HUES6 (cell line): ENCODE measurements around the gene IFFO2.

ENCODE experiments used
- H3K27ac ChIP-seq: 2 replicates; pipeline ENCODE4 v1.7.0; 2013; ENCODE audit warnings: low read depth, mild to moderate bottlenecking, low read length, inconsistent platforms
- H3K27me3 ChIP-seq: 2 replicates; pipeline ENCODE4 v1.6.1; 2013; ENCODE audit warnings: low read length; ENCODE audit not compliant: control insufficient read depth, insufficient read depth
- H3K36me3 ChIP-seq: 2 replicates; pipeline ENCODE4 v1.6.1; 2013; ENCODE audit warnings: low read length; ENCODE audit not compliant: control insufficient read depth, insufficient read depth
- H3K4me1 ChIP-seq: 2 replicates; pipeline ENCODE4 v1.6.1; 2013; ENCODE audit warnings: low read length; ENCODE audit not compliant: control insufficient read depth, insufficient read depth
- H3K4me3 ChIP-seq: 2 replicates; pipeline ENCODE4 v1.5.1; 2013; ENCODE audit warnings: low read depth, low read length
- H3K9ac ChIP-seq: one replicate; pipeline ENCODE4 v1.6.1; 2013; ENCODE audit warnings: mild to moderate bottlenecking, low read length
- H3K9me3 ChIP-seq: 2 replicates; pipeline ENCODE4 v1.6.1; 2013; ENCODE audit warnings: low read depth, low read length; ENCODE audit not compliant: control insufficient read depth, insufficient read depth

Gene IFFO2

DNA sequence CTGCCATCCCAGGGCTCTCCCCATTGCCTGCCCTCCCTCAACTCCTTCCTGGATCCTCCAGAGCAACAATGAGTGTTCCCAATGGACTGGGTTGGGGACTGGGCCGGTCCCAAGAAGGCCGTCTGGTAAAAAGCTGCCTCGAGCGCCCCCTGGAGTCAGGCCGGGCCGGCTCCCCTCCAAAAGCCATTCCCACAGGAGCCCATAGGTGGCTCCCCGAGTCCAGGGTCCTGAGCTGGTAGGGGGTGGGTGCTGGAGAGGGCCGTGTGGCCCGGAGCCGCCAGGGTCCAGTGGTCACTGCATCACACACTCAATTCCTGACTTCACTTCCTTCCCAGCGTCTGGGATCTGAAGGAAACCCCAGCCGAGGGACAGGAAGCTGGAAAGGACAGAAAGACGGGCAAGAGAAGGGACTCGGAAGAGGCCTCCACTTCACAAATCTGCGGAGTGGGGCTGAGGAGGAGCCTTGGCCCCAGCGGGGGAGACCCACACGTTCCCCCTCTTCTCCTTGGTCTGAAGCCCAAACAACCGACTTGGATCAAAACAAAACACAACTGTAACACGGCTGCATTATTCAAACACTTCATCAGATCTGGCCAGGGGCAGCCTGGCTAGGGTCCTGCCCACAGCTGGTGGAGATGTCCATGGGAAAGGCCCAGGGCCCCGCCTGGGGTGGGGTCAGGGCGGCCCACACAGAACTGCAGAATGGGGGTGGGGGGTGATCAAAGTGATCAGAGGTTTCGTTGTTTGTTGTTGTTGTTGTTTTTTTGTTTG is 43.2 kb downstream of the IFFO2 start:
- Histone ChIP-seq H3K36me3 (peaks cover 23% of the 10 kb centered on the region), H3K27me3 (no peaks in the 10 kb centered on the region), H3K4me1 (peaks cover 8% of the 10 kb centered on the region; the same call in 1 of the 2 replicates), H3K27ac (no peak overlapping the region), H3K9ac (no peak overlapping the region), H3K9me3 (no peaks in the 10 kb centered on the region), H3K4me3 (no peak overlapping the region)

DNA sequence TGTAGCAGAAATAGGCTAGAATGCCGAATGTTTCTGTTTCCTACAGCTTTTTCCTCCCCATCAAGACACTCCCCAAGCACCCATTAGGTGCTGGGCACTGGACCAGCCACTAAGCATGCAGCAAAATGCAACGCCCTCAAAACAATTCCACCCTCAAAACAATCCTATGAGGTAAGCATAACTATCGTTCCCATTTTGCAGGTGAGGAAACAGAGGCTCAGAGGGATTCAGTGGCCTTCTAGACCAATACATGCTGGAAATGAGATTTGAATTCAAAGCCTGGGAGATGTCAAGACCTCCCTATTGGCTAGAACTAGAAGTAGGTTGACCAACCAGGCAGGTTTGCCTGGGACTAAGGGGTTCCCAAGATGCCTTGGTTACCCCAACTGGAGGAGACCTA is 43.9 kb downstream of the IFFO2 start:
- peaks cover 8% of the 10 kb centered on the region; the same call in 1 of the 2 replicates for H3K4me1 ChIP-seq
- H3K9me3 ChIP-seq, result no peaks in the 10 kb centered on the region
- H3K9ac ChIP-seq, result no peak overlapping the region
- no peak overlapping the region for H3K27ac ChIP-seq
- H3K27me3 ChIP-seq, result no peaks in the 10 kb centered on the region
- H3K4me3 ChIP-seq, result no peak overlapping the region
- H3K36me3 ChIP-seq, result peaks cover 23% of the 10 kb centered on the region

DNA sequence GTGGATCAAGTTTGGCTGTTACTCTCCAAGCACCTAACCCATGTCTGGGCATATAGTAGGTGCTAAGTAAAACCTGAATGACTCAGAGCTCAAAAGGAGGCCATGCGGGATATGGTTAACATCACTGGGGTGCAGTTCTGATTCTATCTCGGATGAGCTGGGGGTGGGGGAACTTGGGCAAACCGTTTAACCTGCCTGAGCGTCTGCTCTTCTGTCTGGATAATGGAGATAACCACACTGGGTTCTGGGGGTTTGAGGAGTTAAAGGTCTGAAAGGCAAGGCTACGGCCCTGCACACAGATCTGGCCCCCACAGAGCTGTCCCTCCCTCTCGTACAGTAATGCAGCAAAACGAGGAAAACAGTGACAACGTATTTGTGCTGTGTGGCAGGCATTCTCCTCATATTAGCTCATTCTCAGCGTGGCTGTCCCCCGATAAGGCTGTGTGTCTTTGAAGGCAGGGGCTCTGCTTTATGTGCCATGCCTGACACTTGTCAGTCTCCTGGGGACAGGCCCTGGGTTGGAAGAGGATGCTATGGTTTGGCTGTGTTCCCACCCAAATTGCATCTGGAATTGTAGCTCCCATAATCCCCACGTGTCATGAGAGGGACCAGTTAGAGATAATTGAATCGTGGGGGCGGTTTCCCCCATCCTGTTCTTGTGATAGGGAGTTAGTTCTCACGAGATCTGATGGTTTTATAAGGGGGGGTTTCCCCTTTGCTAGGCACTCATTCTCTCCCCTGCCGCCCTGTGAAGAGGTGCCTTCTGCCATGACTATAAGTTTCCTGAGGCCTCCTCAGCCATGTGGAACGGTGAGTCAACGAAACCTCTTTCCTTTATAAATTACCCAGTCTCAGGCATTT is 47.3 kb downstream of the IFFO2 start:
- no peaks in the 10 kb centered on the region for H3K9me3 ChIP-seq
- peaks cover 12% of the 10 kb centered on the region; the same call in 1 of the 2 replicates for H3K4me1 ChIP-seq
- H3K4me3 ChIP-seq, result no peak overlapping the region
- peaks cover 21% of the 10 kb centered on the region for H3K36me3 ChIP-seq
- H3K27ac ChIP-seq, result no peak overlapping the region
- H3K9ac ChIP-seq, result no peak overlapping the region
- H3K27me3 ChIP-seq, result no peaks in the 10 kb centered on the region

DNA sequence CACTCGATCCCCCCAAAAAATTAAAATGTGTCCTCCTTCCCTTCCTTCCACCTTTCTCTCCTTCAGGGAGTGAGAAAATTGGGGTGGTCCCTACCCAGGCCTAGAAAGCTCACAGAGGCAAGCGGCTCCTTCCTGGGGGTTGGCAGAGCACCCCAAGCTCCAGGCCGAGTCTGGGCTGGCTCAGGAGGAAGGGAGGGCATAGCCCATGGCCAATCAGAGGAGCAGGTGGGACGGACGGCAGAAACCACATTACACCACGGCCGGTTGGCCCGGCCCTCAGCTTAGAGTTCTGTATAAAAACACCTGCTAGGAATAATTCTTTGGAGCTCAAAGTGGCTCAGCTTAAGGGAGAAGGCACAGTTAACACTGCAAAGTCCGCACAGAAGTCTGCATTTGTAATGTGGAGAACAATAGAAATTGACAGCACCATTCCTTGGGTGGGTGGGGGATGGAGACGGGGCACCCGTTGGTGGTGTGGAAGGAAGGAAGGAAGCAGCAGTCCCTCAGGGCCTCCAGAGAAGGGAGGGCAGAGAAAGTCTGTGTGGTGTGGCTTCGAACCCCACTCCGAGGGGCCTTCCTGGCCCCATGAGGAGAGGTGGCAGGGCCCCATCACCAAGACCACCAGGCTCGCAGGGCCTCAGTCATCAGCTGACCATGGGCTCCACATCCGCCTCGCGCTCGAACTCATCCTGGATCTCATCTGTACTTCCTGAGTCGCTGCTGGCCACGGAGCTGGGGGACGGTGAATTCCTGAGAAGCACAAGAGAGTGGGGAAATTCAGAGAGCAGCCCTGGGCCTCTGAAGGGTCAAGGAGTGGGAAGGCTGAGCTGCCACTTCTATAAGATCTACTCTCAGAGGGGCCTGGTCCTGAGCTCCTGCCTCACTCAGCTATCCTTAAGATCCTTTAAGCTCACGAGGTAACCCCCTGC is 48.3 kb downstream of the IFFO2 start:
- Histone ChIP-seq H3K4me1 (peaks cover 11% of the 10 kb centered on the region), H3K9ac (no peak overlapping the region), H3K27ac (no peak overlapping the region)

DNA sequence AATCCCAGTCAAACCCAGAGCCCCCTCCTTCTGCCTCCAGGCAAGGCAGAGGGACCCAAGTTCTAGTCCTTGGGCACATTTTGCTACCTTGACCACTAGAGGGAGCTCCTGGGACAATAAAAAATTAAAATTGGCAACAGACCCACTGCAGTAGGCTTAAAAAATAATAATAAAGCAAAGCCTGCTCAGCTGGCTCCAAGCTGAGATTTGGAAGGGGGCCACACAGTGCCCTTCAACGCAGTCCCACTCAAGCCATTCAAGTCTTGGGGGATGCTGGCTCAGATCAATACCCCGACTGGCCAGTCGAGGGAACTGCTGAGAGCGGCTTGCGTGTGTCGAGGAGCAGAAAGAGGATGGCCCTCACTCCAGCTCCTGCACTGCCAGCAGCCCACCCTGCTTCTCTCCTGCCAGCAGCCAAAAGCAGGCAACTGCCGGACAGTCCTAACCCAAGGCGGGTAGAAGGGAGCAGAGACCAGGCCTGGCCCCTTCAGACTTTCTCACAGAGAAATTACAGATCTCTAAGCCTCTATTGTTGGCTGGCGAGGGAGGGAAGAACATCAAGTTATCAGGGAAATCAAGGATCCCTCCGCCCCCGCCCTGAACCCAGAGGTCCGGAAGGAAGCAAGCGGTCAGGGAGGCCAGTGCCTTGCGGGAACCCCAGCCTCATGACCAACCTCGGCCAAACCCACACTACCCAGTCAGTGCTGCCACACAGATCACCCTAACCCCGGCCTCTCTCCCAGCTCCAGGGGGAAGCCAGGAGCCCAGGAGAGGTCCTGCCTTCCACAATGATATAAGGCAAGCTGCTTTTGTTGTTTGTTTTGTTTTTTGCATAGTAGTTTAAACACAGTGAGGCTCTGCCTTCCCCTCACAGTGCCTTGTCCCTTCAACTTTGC is 49.2 kb downstream of the IFFO2 start:
- Histone ChIP-seq H3K4me1 (peaks cover 11% of the 10 kb centered on the region), H3K9me3 (no peaks in the 10 kb centered on the region), H3K27ac (no peak overlapping the region), H3K9ac (no peak overlapping the region), H3K27me3 (no peaks in the 10 kb centered on the region), H3K4me3 (no peak overlapping the region), H3K36me3 (peaks cover 21% of the 10 kb centered on the region)

More for the DNA sequence above, 48.3 kb downstream of the IFFO2 start:
- H3K27me3 ChIP-seq, result no peaks in the 10 kb centered on the region
- H3K9me3 ChIP-seq, result no peaks in the 10 kb centered on the region
- H3K4me3 ChIP-seq, result no peak overlapping the region
- H3K36me3 ChIP-seq, result peaks cover 21% of the 10 kb centered on the region

DNA sequence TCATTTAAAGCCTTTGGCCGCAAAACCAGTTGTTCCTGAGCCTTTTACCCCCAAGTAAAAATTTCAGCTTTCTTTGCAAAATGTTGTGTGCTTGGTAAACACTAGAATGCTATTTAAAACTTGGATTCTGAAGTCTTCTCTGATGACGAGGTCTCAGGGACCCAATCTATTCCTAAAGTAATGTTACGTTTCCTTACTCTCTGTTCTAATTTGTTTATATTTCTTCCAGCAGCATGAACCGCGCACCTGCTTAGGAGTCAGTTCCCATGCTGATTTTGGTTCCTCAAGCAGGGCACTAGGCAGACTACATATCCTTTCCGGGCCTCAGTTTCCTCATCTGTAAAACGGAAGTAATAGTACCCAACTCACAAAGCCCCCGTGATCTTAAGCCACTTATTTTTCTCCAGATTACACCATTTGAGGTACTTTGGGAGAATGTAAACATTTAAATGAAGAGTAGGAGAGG is 53.2 kb downstream of the IFFO2 start:
- no peaks in the 10 kb centered on the region for H3K9me3 ChIP-seq
- peak overlapping the region; percentile 98 for H3K4me3 ChIP-seq
- no peaks in the 10 kb centered on the region for H3K36me3 ChIP-seq
- H3K27ac ChIP-seq, result peak overlapping the region; percentile 96; the same call in 1 of the 2 replicates
- H3K4me1 ChIP-seq, result peaks cover 17% of the 10 kb centered on the region
- H3K9ac ChIP-seq, result peak overlapping the region; percentile 92
- peaks cover 8% of the 10 kb centered on the region; the same call in 1 of the 2 replicates for H3K27me3 ChIP-seq

DNA sequence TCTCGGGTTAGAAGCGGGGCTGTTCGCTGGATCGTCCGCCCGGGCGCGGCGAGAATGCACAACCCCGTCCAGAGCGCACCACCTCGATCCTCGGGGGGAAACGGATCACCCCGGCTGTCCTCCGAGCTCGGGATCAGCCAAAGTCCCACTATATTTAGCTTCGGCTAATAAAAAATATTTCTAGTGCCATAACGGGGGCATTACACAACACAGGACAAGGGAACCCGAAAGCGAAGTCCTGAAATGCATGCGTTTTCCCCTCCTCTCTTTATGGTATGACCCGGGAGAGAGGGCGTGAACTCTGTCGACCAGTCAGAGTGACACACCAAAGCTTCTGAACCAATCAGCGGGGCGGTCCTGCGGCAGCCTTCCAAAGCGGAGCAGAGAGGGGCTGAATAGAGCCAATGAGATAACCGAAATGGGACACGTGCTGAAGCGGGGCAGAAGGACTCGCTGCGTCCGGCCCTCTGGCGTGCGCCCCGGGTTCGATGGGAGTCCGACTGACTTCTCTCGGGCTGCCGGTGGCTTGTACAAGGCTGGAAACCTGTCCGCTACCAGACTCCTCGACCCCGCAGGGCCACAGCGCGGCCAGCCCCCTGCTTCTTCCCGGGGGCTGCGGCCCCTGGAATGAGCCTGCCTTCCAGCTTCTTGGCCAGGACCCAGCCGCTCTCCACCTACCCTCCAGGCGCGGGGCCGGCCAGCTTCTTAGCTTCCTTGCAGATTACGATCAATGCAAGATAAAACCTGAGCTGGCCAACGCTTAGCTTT is 53.8 kb downstream of the IFFO2 start, which contains the start of gene ALDH4A1:
Gene ALDH4A1 (minus strand): TSS at position 33 of the 768 bp plus-strand sequence. CDS start 32 bp downstream, at position 1.
- H3K27me3 ChIP-seq, result peaks cover 8% of the 10 kb centered on the region; the same call in 1 of the 2 replicates
- peak within 1 kb of the TSS; percentile 96 for H3K27ac ChIP-seq
- no peaks in the 10 kb centered on the region for H3K9me3 ChIP-seq
- H3K9ac ChIP-seq, result peak within 1 kb of the TSS; percentile 92
- H3K4me3 ChIP-seq, result peak within 1 kb of the TSS; percentile 98
- H3K36me3 ChIP-seq, result peaks cover under 1% of the 10 kb centered on the region; the same call in 1 of the 2 replicates
- peaks cover 17% of the 10 kb centered on the region for H3K4me1 ChIP-seq

DNA sequence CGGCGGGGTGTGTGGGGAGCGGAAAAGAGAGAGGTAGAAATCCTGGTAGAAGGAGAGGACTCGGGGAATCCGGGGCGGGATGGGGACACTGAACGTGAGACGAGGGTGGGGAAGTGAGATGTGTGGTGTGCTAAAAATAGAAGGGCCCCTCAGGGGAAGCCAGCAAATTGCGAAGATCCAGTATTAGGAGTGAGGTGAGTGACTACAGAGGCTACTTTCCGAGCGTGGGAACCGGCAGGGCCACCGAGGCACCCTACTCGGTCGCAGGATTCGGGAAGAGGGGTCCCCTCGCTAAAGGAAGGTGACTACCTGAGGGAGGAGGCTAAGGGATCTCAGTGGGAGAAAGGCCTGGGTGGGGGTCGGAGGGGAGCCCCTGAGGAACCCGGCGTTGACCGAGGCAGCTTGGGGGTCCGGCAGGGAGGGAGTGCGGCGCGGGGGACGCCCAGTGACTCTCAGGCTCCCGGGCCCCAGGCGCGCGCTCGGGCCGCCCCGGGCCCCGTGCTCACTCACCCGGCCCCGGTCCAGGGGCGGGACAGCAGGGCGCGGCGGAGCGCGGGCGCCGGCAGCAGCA is 54.4 kb downstream of the IFFO2 start:
- Histone ChIP-seq H3K36me3 (peaks cover 4% of the 10 kb centered on the region; the same call in 1 of the 2 replicates), H3K9ac (peak overlapping the region; percentile 92), H3K9me3 (no peaks in the 10 kb centered on the region), H3K27me3 (peaks cover 8% of the 10 kb centered on the region; the same call in 1 of the 2 replicates), H3K4me1 (peaks cover 11% of the 10 kb centered on the region), H3K4me3 (peak overlapping the region; percentile 98), H3K27ac (peak overlapping the region; percentile 96; the same call in 1 of the 2 replicates)
